GM18520 (cell line): ENCODE results near the gene RNF187.
"Not testable (repeated sequence)": the region's sequence is repeated elsewhere in the genome, so short reads cannot be mapped to it uniquely, and the experiment has no call there.

Source experiments
- ATAC-seq: cut with Tn5 transposase; IDR thresholded peaks from one replicate; pipeline ENCODE4 v1.9.1; 2021; ENCODE audit not compliant: unreplicated experiment

The RNF187 gene

GRCh38 chr1:228486596-228487335 lies 416 bp upstream of the RNF187 start:
- peak; percentile 52 for ATAC-seq

GRCh38 chr1:228488125-228488817 lies 1.1 kb downstream of the RNF187 start:
- ATAC-seq = no peak

GRCh38 chr1:228488818-228489674 lies 1.9 kb downstream of the RNF187 start:
- no peak for ATAC-seq

- no peak for ATAC-seq
Measured at GRCh38 chr1:228490120-228491078, 3.2 kb downstream of the RNF187 start.

- no peak for ATAC-seq
Measured at GRCh38 chr1:228493141-228494043, 6.2 kb downstream of the RNF187 start.

- no peak for ATAC-seq
Measured at GRCh38 chr1:228494044-228494353, 6.8 kb downstream of the RNF187 start.

- ATAC-seq = no peak
Measured at GRCh38 chr1:228494391-228494790, 7.2 kb downstream of the RNF187 start.

- ATAC-seq = no peak
Measured at GRCh38 chr1:228494970-228495853, 8.0 kb downstream of the RNF187 start.

- ATAC-seq = no peak
Measured at GRCh38 chr1:228496084-228496483, 8.9 kb downstream of the RNF187 start.

- no peak for ATAC-seq
Measured at GRCh38 chr1:228496494-228496893, 9.3 kb downstream of the RNF187 start.

GRCh38 chr1:228497206-228497605 lies 10.0 kb downstream of the RNF187 start:
- no peak for ATAC-seq

- ATAC-seq = no peak
Measured at GRCh38 chr1:228497817-228498216, 10.6 kb downstream of the RNF187 start.

GRCh38 chr1:228500143-228500734 lies 13.1 kb downstream of the RNF187 start:
- ATAC-seq = no peak

- peak; percentile 93 for ATAC-seq
Measured at GRCh38 chr1:228500901-228501871, 14.0 kb downstream of the RNF187 start.

GRCh38 chr1:228502522-228502921 lies 15.3 kb downstream of the RNF187 start:
- no peak for ATAC-seq

GRCh38 chr1:228505944-228506343 lies 18.8 kb downstream of the RNF187 start:
- ATAC-seq = not testable (repeated sequence)
